NCI-H1048 (cell line): ENCODE data around the gene BPIFA2.

Experiments used
- DNase-seq: peaks from one replicate; lab custom pipeline; 2025; lab: John Stamatoyannopoulos, UW

The BPIFA2 gene

GRCh38 chr20:33202451-33202850, 34.5 kb downstream of the BPIFA2 start:
- DNase-seq = no peak

DNA sequence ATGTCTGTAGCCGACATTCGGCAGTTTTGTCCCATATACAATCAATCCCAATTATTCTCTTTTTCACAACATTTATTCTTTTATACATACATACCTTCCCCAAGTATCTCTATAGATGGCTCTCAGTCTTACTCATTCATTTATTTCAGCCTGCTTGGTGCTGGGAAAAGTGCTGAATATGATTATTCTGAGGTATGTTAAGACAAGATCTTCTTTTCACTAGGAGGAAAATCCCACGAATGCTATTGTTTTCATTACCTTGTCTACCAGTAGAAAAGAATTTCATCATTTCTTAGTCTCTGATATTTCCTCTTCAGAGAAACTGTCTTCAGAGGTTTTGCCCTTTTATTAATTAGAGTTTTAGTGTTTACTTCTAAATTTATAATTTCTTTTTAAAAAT, 35.5 kb downstream of the BPIFA2 start:
- no peak for DNase-seq

- peak; percentile 18 for DNase-seq
Observed at GRCh38 chr20:33209789-33210188, 41.8 kb downstream of the BPIFA2 start.

DNA sequence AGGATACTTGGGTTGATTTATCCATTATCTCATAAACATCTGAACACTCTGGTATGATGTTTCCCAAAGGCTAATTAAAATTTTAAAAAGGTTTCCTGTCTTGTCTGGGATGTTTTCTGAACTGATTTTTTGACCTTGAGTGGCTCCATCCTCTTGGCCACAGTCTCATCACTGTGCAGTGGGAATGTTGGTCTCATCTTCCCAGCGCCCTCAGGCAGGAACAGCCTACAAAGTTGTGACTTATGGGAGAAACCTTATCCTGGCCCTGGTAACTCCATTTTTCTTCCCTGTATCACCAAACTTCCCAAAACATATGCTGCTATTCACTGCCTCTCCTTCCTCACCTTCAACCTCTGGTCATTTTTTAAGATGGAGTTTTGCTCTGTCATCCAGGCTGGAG, 42.4 kb downstream of the BPIFA2 start:
- DNase-seq = no peak

- no peak for DNase-seq
Observed at GRCh38 chr20:33211817-33212424, 44.0 kb downstream of the BPIFA2 start.

- no peak for DNase-seq
Observed at GRCh38 chr20:33217052-33217451, 49.1 kb downstream of the BPIFA2 start, which contains the start of gene BPIFA3. BPIFA3 (plus strand) TSS chr20:33217352; CDS start chr20:33217537, 185 bp downstream.

DNA sequence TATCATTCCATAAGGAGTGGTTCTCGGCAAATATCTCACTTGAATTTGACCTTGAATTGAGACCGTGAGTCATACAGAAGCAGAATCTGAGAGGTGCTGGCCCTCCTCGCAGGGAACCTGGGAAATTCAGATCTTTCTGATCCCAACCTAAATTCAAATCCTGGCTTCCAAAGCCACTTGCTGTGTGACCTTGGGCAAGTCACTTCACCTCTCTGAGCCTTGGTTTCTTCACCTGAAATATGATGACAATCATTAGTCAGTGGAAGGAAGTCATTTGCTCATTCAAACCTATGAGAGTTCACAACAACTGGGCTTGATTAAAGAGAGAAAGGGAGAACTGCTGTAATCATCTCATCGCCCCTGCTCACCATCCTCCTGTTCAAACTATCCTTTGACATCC, 56.4 kb downstream of the BPIFA2 start:
- DNase-seq = no peak

DNA sequence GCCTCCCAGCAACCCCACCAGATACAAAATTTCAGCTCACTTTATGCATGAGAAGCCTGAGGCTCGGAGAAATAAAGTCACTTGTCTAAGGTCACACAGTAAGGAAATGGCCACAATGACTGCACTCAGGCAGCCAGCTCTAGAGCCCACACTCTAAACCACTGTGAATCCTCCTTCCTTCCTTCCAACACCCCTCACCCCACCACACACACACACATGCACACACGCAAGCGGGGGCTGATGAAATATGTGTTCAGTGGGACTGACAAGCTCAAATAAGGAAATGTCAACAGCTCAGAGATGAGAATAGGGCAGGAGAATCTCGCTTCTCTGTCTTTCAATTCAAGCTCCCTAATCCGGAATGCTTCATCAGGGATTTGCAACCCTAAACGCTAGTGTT, 61.9 kb downstream of the BPIFA2 start:
- DNase-seq = no peak
